ENCODE measurements around the gene DCST2. TPM values are rescaled to one million over a fixed set of nuclear protein-coding genes. Genes with fewer than 3 reads are reported as not detected.

Gene DCST2
- total and polyA plus RNA-seq, 2 of the 8 experiments (the other 6 are each of a cell fraction or from before 2014, with no cell fraction given) = 0.43 to 2.1 TPM

DNA sequence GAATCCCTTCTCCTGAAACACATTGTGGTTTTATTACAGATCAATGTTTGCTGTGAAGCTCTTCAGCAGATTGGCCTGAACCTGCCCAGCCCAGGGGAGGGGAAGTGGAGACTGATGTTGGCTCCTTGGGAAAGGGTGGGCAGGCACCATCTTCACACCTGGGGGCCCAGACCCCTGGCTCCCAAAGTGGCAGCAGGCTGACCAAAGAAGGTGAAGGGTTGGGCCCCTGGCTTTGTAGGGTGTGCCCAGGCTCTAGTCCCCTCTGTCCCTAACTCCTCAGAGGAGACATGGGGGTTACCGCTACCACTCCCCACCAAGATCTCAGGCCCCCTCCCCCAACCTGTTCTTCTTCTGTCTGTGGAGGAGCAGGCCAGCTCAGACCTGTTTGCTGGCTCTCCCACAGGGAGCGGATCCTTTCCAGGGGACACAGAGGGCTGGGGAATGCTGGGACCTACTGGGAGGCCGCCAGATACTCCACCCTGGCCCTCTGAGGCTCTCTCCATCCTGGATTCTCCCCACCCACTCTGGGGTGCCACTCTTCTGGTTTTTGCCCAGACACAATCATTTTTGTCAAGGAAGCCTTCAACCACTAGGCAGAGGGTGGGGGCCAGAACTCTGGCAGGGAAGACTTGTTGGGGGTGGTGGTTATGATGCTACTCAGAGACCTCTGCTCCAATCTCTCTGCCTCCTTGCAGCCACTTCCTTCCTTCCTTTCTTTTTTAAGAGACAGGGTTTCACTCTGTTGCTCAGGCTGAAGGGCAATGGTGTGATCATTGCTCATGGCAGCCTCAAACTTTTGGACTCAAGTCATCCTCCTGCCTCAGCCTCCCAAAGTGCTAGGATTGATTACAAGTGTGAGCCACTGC is 40.0 kb upstream of the DCST2 start (continued):
- TF ChIP-seq, protein P1, sequence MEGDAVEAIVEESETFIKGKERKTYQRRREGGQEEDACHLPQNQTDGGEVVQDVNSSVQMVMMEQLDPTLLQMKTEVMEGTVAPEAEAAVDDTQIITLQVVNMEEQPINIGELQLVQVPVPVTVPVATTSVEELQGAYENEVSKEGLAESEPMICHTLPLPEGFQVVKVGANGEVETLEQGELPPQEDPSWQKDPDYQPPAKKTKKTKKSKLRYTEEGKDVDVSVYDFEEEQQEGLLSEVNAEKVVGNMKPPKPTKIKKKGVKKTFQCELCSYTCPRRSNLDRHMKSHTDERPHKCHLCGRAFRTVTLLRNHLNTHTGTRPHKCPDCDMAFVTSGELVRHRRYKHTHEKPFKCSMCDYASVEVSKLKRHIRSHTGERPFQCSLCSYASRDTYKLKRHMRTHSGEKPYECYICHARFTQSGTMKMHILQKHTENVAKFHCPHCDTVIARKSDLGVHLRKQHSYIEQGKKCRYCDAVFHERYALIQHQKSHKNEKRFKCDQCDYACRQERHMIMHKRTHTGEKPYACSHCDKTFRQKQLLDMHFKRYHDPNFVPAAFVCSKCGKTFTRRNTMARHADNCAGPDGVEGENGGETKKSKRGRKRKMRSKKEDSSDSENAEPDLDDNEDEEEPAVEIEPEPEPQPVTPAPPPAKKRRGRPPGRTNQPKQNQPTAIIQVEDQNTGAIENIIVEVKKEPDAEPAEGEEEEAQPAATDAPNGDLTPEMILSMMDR (IDR thresholded peaks at IDR 0.05; ENCODE audit: control extremely low read depth in 1 of 3, insufficient read depth in 1 of 3, low read depth in 1 of 3, low read length in 3 of 3) = no peak
- TF ChIP-seq TCF12 (IDR thresholded peaks at IDR 0.05; ENCODE audit: low read depth, low read length) = no peak

Measured in H1 (cell line).